Measurements from ENCODE around the gene MAPK4.
"Not testable (repeated sequence)": the region's sequence is repeated elsewhere in the genome, so short reads cannot be mapped to it uniquely, and the experiment has no call there.

The MAPK4 gene

DNA sequence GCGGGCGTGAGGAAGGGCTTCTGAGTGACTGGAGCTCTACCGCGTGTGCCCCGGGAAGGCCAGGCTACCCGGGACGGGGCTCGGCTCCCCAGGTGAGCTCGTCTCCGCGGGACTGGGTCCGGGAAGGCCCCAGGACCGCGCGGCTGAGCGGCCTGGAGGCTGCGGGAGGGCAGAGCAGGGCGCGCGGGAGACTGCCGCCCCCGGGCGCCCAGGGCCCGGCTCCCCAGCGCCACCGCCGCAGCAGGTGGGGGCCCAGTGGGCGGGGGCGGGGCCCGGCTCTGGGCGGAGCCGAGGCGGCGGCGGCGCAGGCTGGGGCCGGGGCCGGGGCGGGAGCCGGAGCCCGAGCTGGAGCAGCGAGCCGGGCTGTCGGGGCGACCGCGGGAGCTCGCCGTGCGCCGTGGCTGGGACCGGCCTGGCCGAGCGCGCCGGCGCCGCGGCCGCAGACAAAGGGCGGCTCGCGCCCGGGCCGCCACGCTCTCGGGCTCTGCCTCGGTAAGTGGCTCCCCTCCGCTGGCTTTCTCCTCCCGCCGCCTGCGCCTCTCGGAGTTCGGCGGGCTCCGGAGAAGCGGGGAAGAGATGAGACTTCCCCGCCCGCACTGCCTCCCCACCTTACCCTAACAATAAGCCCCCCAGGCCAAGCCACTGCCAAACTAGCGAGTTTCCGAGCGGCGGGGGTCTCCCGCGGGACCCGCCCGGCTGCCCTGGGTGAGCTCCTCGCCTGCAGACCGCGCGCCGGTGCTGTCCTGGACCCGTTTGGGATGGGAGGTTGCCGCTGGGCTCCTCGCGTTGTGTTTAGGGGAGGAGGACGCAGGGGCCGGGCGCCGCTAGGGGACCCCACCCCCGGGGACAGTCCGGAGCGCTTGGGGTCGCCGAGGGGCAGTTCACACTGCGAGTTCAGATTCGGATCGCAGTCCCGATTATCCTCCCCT, at the start of gene MAPK4:
Gene MAPK4, plus strand, starts transcription at position 336 of the 929 bp plus-strand sequence. CDS start 103,872 bp downstream, outside the sequence.
- no peak for DNase-seq

DNA sequence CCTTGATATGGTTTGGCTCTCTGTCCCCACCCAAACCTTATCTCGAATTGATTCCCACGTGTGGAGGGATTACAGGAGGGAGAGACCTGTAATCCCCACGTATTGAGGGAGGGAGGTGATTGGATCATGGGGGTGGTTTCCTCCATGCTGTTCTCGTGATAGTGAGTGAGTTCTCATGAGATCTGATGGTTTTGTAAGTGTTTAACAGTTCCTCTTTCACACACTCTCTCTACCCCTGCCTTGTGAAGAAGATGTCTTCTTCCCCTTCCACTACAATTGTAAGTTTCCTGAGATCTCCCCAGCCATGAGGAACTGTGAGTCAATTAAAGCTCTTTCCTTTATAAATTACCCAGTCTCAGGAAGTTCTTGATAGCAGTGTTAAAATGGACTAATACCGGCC, 42.6 kb upstream of the MAPK4 start:
- DNase-seq = not testable (repeated sequence)

GRCh38 chr18:50518787-50519546, 40.9 kb upstream of the MAPK4 start:
- no peak for DNase-seq

GRCh38 chr18:50523165-50523564, 36.7 kb upstream of the MAPK4 start:
- no peak for DNase-seq

DNA sequence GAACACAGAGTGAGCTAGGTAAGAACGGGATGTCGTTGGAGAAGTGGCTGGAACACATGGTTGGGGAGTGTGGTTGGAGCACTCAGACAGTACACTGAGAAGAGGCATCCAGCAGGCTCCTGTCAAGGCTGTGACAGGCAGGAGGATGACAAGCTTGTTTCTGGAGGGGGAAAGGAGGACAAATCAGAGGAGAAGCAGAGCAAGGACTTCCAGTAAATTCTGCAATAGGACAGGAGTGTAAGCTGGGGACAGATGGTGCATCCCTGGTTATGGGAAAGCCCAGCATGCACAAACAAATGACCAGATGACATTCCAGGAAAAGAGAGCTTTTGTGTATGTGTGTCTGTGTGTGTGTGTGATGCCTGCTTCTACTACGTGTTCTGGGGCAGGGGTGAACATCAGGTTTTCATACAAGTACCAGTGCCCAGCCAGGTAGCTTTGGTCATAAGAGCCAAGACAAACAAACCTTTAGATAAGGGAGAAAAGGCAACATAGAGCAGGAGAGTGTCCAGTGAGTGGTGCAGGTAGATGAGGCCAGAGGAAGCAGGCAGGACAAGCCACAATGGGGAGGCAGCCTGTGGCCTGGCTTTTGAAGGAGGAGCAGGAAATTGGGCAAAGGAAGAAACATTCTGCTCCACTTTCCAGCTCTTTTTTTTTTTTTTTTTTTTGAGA, 32.1 kb upstream of the MAPK4 start:
- no peak for DNase-seq

GRCh38 chr18:50528806-50529205, 31.1 kb upstream of the MAPK4 start:
- DNase-seq = no peak

- not testable (repeated sequence) for DNase-seq
Observed at GRCh38 chr18:50533822-50534221, 26.1 kb upstream of the MAPK4 start.

- not testable (repeated sequence) for DNase-seq
Observed at GRCh38 chr18:50544476-50544875, 15.4 kb upstream of the MAPK4 start.

GRCh38 chr18:50545936-50546335, 14.0 kb upstream of the MAPK4 start:
- DNase-seq = no peak

GRCh38 chr18:50548160-50548559, 11.7 kb upstream of the MAPK4 start:
- no peak for DNase-seq

DNA sequence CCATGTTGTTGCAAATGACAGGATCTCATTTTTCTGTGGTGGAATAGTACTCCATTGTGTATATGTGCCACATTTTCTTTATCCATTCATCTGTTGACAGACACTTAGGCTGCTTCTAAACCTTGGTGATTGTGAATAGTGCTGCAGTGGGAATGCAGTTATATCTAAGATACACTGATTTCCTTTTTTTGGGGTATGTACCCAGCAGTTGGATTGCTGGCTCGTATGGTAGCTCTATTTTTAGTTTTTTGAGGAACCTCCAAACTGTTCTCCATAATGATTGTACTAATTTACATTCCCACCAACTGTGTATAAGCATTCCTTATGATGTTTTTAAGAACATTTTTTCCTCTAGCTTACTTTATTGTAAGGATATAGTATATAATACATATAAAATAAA, 8.2 kb upstream of the MAPK4 start:
- DNase-seq = not testable (repeated sequence)

- no peak for DNase-seq
Observed at GRCh38 chr18:50558157-50558556, 1.7 kb upstream of the MAPK4 start.

- no peak for DNase-seq
Observed at GRCh38 chr18:50558948-50559751, 737 bp upstream of the MAPK4 start.

DNA sequence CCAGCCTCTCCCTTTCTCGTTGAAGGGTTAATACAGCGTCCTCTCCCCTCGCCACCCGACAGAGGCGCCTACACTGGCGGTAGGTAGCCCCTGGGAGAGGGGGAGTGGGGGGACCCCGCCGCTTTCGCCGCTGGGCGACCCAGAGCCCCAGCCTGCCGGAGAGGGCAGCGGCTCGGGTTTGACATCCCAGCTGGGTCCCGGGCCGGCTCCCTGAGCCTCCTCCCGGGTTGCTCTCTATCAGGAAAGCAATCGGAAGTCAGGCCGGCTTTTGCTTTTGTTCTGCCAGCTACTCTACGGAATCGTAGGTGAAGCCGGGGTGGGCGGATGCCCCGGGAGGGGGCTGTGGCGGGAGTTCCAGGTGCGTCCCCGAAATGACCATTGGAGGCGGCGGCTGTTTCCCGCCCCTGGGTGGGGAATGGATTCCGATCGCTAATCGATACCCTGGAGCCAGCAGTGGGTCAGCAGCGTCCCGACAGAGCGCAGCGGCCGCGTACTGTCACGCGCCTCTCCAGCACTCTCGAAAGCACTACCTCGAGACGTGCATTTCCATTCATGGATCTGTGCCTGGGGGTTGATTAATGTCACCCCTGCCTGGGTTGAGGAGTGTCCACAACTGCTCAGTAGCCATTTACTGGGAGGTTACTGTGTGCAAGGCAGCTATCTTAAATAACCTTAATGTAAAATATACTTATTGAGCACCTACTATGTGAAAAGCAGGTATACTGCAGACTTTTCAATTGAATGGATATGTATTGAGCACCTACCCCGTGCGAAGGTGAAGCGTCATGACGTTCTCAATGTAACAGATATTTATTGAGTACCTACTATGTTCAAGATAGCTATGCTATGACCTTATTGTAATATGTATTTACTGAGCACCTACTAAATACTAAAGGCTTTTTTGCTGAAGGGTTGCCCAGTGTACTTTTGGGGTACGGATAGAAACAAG, 1.1 kb downstream of the MAPK4 start:
- no peak for DNase-seq

GRCh38 chr18:50562258-50562657, 2.4 kb downstream of the MAPK4 start:
- not testable (repeated sequence) for DNase-seq

DNA sequence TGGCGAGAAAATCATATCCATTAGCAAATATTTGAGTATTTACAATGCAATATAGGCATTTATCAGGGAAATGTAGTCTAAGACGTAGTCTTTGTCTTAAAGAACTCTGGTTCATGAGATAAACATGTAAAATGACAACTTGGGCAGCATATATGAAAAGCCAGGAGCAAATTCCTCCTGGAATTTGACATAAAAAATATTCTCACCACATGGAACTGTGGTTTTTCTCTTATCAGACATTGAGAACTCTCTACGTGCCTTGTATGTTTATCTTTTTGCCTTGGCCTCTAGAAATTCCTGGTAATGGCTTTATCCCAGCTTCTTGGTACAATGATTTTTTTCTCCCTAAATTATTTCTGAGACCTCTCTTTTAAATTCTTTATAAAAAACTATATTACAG, 2.8 kb downstream of the MAPK4 start:
- DNase-seq = no peak

GRCh38 chr18:50563376-50563775, 3.5 kb downstream of the MAPK4 start:
- DNase-seq = no peak

DNA sequence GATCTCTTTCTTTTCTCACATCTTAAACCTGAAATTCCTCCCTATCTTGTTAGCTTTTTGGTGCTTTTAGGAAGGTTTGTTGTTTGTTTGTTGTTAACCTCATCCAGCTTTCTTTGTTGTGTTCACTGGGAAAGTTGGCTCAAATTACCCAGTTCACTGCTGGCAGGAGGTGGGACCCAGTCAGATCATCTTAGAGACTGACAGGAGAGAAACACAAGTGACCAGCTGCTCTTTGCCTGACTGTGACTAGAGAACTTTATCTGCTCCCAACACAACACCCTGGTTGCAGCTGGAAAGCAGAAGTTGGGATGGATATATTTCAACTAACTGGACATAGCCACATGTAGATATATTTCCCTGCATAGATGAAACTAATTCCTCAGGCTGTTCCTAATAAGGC, 10.0 kb downstream of the MAPK4 start:
- DNase-seq = no peak

DNA sequence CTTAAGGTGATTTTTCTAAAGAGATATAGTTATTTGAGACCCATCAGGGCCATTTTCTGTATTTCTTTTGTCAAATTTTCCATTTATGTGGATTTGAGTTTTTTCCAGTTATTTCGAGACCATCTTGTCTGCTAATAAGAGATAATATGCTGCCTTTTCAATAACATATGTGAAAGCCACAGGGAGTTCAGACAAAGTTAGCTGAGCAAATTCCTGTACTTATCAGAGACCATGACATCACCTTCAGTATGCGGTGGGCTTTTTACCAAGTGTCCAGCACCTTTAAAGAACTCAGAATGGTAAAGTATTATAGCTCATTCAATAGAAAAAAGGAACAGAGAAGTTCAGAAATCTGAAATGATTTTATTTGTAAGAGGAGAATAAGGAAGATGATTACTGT, 11.7 kb downstream of the MAPK4 start:
- no peak for DNase-seq

DNA sequence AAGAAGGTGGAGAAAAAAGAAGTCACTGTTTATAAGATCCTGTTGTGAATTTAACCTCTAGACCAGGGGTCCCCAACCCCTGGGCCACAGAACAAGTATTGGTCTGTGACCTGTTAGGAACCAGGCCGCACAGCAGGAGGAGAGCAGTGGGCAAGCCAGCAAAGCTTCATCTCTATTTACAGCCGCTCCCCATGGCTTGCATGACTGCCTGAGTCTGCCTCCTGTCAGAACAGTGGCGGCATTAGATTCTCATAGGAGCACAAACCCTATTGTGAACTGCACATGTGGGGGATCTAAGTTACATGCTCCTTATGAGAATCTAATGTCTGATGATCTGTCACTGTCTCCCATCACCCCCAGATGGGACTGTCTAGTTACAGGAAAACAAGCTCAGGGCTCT, 13.3 kb downstream of the MAPK4 start:
- not testable (repeated sequence) for DNase-seq

- DNase-seq = no peak
Observed at GRCh38 chr18:50573679-50574078, 13.8 kb downstream of the MAPK4 start.

Measured in CD4-positive, alpha-beta T cell treated with Interleukin-10 for 1 hour (primary cell).